Right lobe of liver (tissue), 6 donors: ENCODE results near the gene NR5A1. TPM values are rescaled to one million over a fixed set of nuclear protein-coding genes. Genes with fewer than 3 reads are reported as not detected.

ENCODE experiments used
- ATAC-seq, 4 donors: fragments of 200-7000 bp; cut with Tn5 transposase; one replicate each; pipeline ENCODE4 v1.9.1; 2020; ENCODE audit warnings: mild to moderate bottlenecking in 4 of 4, moderate library complexity in 4 of 4
- DNase-seq, 3 donors: peaks; one replicate each; pipeline ENCODE4 v3.0.0-alpha.2; 2020
- H3K27ac ChIP-seq, 3 donors: fragments of 200-600 bp; one replicate each; pipeline ENCODE4 v1.8.0; 2022
- H3K27me3 ChIP-seq, 2 donors: fragments of 200-600 bp; one replicate each; pipeline ENCODE4 v1.8.0; 2022
- H3K36me3 ChIP-seq, 4 donors: fragments of 200-600 bp; sonication (generic) in 1 of 4; one replicate each; pipeline versions ENCODE4 v1.5.1 to v1.8.0; 2017 to 2022; ENCODE audit warnings: control low read depth in 1 of 4
- H3K4me1 ChIP-seq, 4 donors: fragments of 200-600 bp; sonication (generic) in 1 of 4; one replicate each; pipeline versions ENCODE4 v1.5.1 to v1.8.0; 2017 to 2022; ENCODE audit warnings: control low read depth in 1 of 4
- H3K4me3 ChIP-seq, 3 donors: fragments of 200-600 bp; one replicate each; pipeline ENCODE4 v1.8.0; 2022
- H3K9me3 ChIP-seq, 4 donors: fragments of 200-600 bp; sonication (generic) in 1 of 4; one replicate each; pipeline versions ENCODE4 v1.5.1 to v1.8.0; 2017 to 2022; ENCODE audit warnings: control low read depth in 1 of 4
- POLR2A ChIP-seq: fragments of 450-650 bp; IDR thresholded peaks from one replicate; pipeline ENCODE4 v1.6.1; 2017; ENCODE audit warnings: antibody characterized with exemption, mild to moderate bottlenecking
- WGBS: methylation state at CpG from one replicate; pipeline ENCODE4 v1.1.6; 2018; ENCODE audit warnings: low coverage, low lambda C conversion rate; ENCODE audit not compliant: insufficient coverage; ENCODE audit errors: missing lambda C conversion rate; 5-methylcytosine and 5-hydroxymethylcytosine counted together
- intact Hi-C, 2 donors: fragments of 100-400 bp; cut with DNase I; formaldehyde crosslinking; loops; one replicate each; pipeline versions ENCODE4 v1.11.2 to v1.14.1; 2022
- total RNA-seq, 6 experiments: library from RNA; depleted of rRNA in 2 of 6; stranded (reverse); fragments of >200 nt in 2 of 6; fragmentation: NEBNext Ultra II Directional in 3 of 6; extraction: Animal tissue kit (Norgen Biotek cat#: 25700) in 3 of 6; gene quantifications; one replicate each; pipeline versions ENCODE4 v1.1.0 to v1.2.4, GENCODE V29; 2016 to 2023
- TF ChIP-seq, protein P1 (sequence below), 4 donors: fragments of 200-600 bp in 3 of 4; fragments of 450-650 bp in 1 of 4; IDR thresholded peaks; one replicate each; pipeline versions ENCODE4 v1.5.1 to v1.8.0; 2016 to 2022; ENCODE audit warnings: antibody characterized with exemption in 4 of 4, mild to moderate bottlenecking in 2 of 4
- donor health status: DM: no; HTN: yes; CAD: no.
- donor health status: DM: no; HTN: no; CAD: no.
- donor health status: DM: no; HTN: no; CAD: no.
- donor health status: DM: no; HTN: yes; CAD: no.
- donor health status: DM: no; HTN: yes; CAD: no.

The NR5A1 gene
- total RNA-seq, 6 experiments from 2014 or later: 0.26 TPM; not detected in 5

DNA sequence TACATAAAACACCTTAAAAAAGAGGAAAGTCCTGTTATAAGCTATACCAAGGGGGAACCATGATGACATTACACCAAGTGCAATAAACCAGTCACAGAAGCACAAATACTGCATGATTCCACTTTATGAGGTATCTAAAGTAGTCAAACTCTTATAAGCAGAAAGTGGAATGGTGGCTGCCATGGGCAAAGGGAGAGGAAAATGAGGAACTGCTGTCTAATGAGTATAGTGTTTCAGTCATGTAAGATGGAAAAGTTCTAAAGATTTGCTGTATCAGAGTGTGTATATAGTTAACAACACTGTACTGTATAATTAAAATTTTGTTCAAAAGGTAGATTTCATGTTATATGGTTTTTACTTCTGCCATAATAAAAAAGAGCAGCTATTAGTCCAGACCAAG, 34.6 kb upstream of the NR5A1 start:
- H3K27me3 ChIP-seq: no peaks in the 10 kb centered on the region
- H3K27ac ChIP-seq: no peak overlapping the region
- H3K9me3 ChIP-seq: no peaks in the 10 kb centered on the region
- H3K36me3 ChIP-seq: peaks cover 0 to 20% (median 2%) of the 10 kb centered on the region in 4 donors
- intact Hi-C loops: no loop called here
- no peak for DNase-seq
- H3K4me1 ChIP-seq: no peaks in the 10 kb centered on the region
- ATAC-seq: no peak
- no peak for TF ChIP-seq POLR2A
- TF ChIP-seq, protein P1, sequence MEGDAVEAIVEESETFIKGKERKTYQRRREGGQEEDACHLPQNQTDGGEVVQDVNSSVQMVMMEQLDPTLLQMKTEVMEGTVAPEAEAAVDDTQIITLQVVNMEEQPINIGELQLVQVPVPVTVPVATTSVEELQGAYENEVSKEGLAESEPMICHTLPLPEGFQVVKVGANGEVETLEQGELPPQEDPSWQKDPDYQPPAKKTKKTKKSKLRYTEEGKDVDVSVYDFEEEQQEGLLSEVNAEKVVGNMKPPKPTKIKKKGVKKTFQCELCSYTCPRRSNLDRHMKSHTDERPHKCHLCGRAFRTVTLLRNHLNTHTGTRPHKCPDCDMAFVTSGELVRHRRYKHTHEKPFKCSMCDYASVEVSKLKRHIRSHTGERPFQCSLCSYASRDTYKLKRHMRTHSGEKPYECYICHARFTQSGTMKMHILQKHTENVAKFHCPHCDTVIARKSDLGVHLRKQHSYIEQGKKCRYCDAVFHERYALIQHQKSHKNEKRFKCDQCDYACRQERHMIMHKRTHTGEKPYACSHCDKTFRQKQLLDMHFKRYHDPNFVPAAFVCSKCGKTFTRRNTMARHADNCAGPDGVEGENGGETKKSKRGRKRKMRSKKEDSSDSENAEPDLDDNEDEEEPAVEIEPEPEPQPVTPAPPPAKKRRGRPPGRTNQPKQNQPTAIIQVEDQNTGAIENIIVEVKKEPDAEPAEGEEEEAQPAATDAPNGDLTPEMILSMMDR (IDR thresholded peaks at IDR 0.05): no peak
- no peak overlapping the region for H3K4me3 ChIP-seq

DNA sequence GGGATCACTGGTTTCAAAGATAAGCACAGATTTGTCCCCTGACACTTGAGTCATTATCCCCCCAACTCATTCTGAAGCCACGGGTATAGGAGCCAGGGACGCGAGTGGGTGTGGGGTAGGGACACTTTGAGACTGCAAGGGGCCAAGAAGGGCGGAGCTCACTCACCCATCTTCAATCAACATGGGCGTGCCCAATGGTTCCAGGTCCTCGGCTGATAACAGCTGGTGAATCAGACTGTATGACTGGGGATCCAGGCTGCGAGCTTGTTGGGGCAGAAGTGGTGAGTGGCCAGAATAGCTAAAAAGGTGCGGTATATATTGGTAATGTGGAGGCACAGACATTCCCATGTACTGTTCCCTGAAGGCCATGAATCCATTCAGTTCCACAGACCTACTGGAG, 30.7 kb upstream of the NR5A1 start:
- Histone ChIP-seq H3K9me3 (no peaks in the 10 kb centered on the region), H3K4me1 (no peaks in the 10 kb centered on the region), H3K36me3 (peaks cover 0 to 32% (median 2%) of the 10 kb centered on the region in 4 donors), H3K4me3 (no peak overlapping the region), H3K27me3 (no peaks in the 10 kb centered on the region), H3K27ac (no peak overlapping the region)
- 94% methylated on average over 6 of the region's 8 CpGs for WGBS
- ATAC-seq (no peak), DNase-seq (no peak)
- TF ChIP-seq, protein P1 (IDR thresholded peaks at IDR 0.05): no peak
- TF ChIP-seq POLR2A: no peak
- intact Hi-C loops: loop anchor here in 1 of 2 donors (5.0 kb wide), 1 partner anchor 116 kb away; no protein-coding TSS in a partner anchor

DNA sequence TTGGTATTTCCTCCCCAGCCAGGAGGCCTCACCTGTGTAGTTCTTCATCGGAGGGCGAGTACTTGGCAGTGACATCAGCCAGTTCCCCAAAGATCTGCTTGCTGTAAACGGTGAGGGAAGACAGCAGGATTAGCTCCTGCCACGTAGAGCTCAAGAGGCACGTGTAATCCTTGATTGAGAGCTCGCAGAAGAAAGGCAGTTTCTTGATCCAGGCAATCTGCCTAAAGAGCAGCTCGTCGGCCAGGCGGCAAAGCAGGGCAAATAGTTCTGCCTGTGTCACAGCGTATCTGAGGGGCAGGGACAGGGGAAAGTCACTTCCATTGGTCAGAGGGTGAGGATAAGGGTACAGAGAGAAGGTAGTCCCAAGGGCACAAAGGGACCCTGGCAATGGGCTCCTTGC, 28.6 kb upstream of the NR5A1 start:
- no peak for DNase-seq
- Histone ChIP-seq H3K36me3 (peaks cover 0 to 32% (median 2%) of the 10 kb centered on the region in 4 donors), H3K27ac (no peak overlapping the region), H3K9me3 (no peaks in the 10 kb centered on the region), H3K4me1 (no peaks in the 10 kb centered on the region), H3K4me3 (no peak overlapping the region), H3K27me3 (no peaks in the 10 kb centered on the region)
- TF ChIP-seq, protein P1 (IDR thresholded peaks at IDR 0.05): no peak
- no peak for TF ChIP-seq POLR2A
- no peak for ATAC-seq
- intact Hi-C loops: loop anchor here in 1 of 2 donors (5.0 kb wide), 1 partner anchor 114 kb away; no protein-coding TSS in a partner anchor
- WGBS: 94% methylated on average over 8 of the region's 10 CpGs

DNA sequence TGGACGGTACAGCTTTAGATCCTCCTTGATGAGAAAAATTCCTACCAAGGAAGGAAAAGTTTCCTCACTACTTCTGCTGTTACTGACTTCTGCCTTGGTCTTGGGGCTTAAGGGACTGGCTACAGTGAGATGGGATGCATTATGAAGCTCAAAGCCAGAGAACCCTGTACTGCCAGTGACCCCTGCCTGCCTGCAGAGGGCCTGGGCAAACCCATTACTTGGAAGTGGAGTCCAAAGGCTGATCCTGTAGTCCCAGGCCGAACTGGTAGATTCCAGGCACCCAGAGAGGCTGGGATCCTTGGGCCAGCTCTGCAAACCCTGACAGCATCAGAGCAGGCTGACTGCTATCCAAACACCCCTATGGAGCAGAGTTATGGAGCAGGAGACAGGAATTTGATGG, 25.7 kb upstream of the NR5A1 start:
- 86% methylated on average over 2 of the region's 2 CpGs for WGBS
- ATAC-seq: no peak

More for the DNA sequence above, 25.7 kb upstream of the NR5A1 start:
- intact Hi-C loops: loop anchor here in 1 of 2 donors (5.0 kb wide), 1 partner anchor 111 kb away; no protein-coding TSS in a partner anchor
- H3K4me3 ChIP-seq: no peak overlapping the region
- DNase-seq: no peak
- no peaks in the 10 kb centered on the region for H3K27me3 ChIP-seq
- H3K9me3 ChIP-seq: no peaks in the 10 kb centered on the region
- no peaks in the 10 kb centered on the region for H3K4me1 ChIP-seq
- H3K36me3 ChIP-seq: peaks cover 0 to 21% (median 0%) of the 10 kb centered on the region in 4 donors
- no peak overlapping the region for H3K27ac ChIP-seq
- TF ChIP-seq, protein P1 (IDR thresholded peaks at IDR 0.05): no peak
- no peak for TF ChIP-seq POLR2A
